GM12801 (cell line): ENCODE data around the gene JMJD8.

Experiments
- CTCF ChIP-seq: IDR thresholded peaks from one replicate; pipeline ENCODE4 v1.5.1; 2011; ENCODE audit warnings: control low read depth; ENCODE audit not compliant: insufficient read length; ENCODE audit errors: extremely low read depth

JMJD8 gene

GRCh38 chr16:632486-633335 is 51.4 kb downstream of the JMJD8 start:
- TF ChIP-seq CTCF: no peak

- no peak for TF ChIP-seq CTCF
Measured at GRCh38 chr16:631808-632358, 52.3 kb downstream of the JMJD8 start.
